Gastrocnemius medialis (tissue), 4 donors: ENCODE data around the gene ZMYM2. TPM values are rescaled to one million over a fixed set of nuclear protein-coding genes. Genes with fewer than 3 reads are reported as not detected.

ENCODE experiments used
- ATAC-seq, 2 donors: fragments of 150-250 bp; one replicate each; pipeline ENCODE4 v1.9.1; 2016
- DNase-seq, 2 donors: peaks; one replicate each; pipeline ENCODE4 v3.0.0-alpha.2; 2019
- H3K27ac ChIP-seq, 4 donors: fragments of 200-600 bp; sonication (generic); 1 replicate in 1 of 4; 2 replicates in 3 of 4; pipeline ENCODE4 v1.5.1; 2016 to 2018; ENCODE audit warnings: mild to moderate bottlenecking in 2 of 4, moderate library complexity in 1 of 4
- H3K27me3 ChIP-seq, 3 donors: fragments of 200-600 bp; sonication (generic) in 2 of 3; 1 replicate in 1 of 3; 2 replicates in 2 of 3; pipeline versions ENCODE4 v1.5.1 to v1.6.0; 2016 to 2019; ENCODE audit warnings: mild to moderate bottlenecking in 1 of 3, moderate library complexity in 1 of 3
- H3K36me3 ChIP-seq, 2 donors: fragments of 200-600 bp; sonication (generic) in 1 of 2; one replicate each; pipeline ENCODE4 v1.5.1; 2017 to 2018
- H3K4me1 ChIP-seq, 2 donors: fragments of 200-600 bp; sonication (generic) in 1 of 2; one replicate each; pipeline ENCODE4 v1.5.1; 2016 to 2017; ENCODE audit warnings: mild to moderate bottlenecking in 2 of 2
- H3K4me3 ChIP-seq, 4 donors: fragments of 200-600 bp; sonication (generic) in 3 of 4; 1 replicate in 1 of 4; 2 replicates in 3 of 4; pipeline ENCODE4 v1.5.1; 2016 to 2019; ENCODE audit warnings: mild to moderate bottlenecking in 2 of 4
- H3K9me3 ChIP-seq, 3 donors: fragments of 200-600 bp; sonication (generic) in 2 of 3; 1 replicate in 1 of 3; 2 replicates in 2 of 3; pipeline ENCODE4 v1.5.1; 2016 to 2019
- POLR2A ChIP-seq, 2 donors: fragments of 450-650 bp; IDR thresholded peaks; one replicate each; pipeline ENCODE4 v1.6.1; 2017; ENCODE audit warnings: antibody characterized with exemption in 2 of 2, mild to moderate bottlenecking in 2 of 2, moderate library complexity in 2 of 2
- in situ Hi-C, 4 donors: fragments of 200-750 bp; cut with MboI; loops; one replicate each; pipeline versions ENCODE4 v1.15.0 to v1.8.0; 2017; ENCODE audit warnings: low sequenced_read_pairs in 4 of 4
- intact Hi-C: fragments of 100-400 bp; cut with DNase I; formaldehyde crosslinking; loops from one replicate; pipeline ENCODE4 v1.15.1; 2023; ENCODE audit warnings: low total_unique reads
- total RNA-seq, 4 donors: library from RNA; depleted of rRNA; stranded (reverse); fragments of >200 nt; gene quantifications; one replicate each; pipeline versions ENCODE4 v1.1.0 to v1.2.3, GENCODE V29; 2016
- TF ChIP-seq, protein P1 (sequence below), 5 experiments: fragments of 450-650 bp in 3 of 5; fragments of 200-600 bp in 2 of 5; sonication (generic) in 2 of 5; IDR thresholded peaks in 4 of 5; conservative IDR thresholded peaks in 1 of 5; 1 replicate in 4 of 5; 2 replicates in 1 of 5; pipeline ENCODE4 v1.5.1; 2016 to 2019; ENCODE audit warnings: antibody characterized with exemption in 5 of 5, mild to moderate bottlenecking in 3 of 5, moderate library complexity in 3 of 5

The ZMYM2 gene
- total RNA-seq, 4 donors from 2014 or later = 35.3 to 58.4 (median 47.1) TPM

DNA sequence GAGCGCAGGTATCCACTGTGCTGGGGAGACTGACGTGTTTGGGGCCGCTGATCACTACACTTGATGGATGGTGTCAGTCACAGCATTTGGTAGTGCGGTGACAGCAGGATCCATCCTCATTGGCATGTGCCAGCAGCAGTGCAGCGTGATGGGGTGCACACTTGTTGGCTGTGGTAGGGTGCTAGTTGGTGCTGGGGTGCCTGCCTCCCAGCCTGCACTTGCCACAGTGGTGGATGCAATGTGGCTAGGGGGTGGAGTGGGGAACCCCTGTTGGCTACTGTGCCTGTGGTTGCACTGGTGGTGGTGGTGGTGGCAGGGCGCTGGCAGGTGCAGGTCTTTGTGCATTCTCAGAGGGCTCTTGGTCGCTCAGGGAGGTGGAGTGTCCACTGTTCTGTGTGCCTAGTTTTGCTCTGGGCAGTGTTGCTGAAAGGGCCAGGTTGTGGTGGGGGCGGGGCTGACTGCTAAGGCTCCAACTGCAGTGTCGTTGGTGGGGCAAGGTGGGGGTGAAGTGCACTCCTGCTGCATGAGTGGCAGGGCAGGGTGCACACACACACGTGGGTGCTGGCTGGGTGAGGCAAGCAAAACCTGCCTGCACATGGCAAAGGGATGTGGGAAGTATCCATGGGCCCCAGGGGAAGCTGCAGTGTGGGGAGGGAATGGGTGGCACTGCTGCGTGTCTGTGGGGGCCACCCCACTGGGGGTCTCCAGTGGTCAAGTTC lies 84.8 kb downstream of the ZMYM2 start:
- in situ Hi-C loops = no loop called here
- no peak for ATAC-seq

DNA sequence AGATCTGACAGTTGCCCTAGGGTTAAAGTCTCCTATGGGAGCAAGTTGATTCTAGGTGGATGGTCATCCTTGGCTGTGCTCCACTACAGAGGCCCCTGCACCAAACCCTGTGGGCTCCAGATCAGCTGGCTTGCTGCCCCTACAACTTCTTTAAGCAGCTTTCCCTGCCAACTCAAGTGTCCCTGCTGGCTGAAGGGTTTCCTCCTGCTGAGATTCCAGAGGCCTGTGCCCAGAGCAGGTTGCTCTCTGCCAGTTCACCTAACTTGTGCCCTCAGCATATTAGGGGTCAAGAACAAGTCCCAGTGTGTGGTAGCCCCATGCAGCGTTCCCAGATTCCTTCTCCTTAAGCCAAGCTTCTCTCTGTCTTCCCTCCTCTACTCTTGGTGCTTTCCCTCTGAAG lies 85.6 kb downstream of the ZMYM2 start:
- no peaks in the 10 kb centered on the region for H3K36me3 ChIP-seq
- H3K27me3 ChIP-seq = no peaks in the 10 kb centered on the region
- ATAC-seq (no peak), DNase-seq (no peak)
- TF ChIP-seq, protein P1, sequence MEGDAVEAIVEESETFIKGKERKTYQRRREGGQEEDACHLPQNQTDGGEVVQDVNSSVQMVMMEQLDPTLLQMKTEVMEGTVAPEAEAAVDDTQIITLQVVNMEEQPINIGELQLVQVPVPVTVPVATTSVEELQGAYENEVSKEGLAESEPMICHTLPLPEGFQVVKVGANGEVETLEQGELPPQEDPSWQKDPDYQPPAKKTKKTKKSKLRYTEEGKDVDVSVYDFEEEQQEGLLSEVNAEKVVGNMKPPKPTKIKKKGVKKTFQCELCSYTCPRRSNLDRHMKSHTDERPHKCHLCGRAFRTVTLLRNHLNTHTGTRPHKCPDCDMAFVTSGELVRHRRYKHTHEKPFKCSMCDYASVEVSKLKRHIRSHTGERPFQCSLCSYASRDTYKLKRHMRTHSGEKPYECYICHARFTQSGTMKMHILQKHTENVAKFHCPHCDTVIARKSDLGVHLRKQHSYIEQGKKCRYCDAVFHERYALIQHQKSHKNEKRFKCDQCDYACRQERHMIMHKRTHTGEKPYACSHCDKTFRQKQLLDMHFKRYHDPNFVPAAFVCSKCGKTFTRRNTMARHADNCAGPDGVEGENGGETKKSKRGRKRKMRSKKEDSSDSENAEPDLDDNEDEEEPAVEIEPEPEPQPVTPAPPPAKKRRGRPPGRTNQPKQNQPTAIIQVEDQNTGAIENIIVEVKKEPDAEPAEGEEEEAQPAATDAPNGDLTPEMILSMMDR (IDR thresholded peaks at IDR 0.05 in 4 of 5, conservative IDR thresholded peaks at IDR 0.05 in 1 of 5) = no peak
- TF ChIP-seq POLR2A (IDR thresholded peaks at IDR 0.05) = no peak
- intact Hi-C loops (no loop called here), in situ Hi-C loops (no loop called here)
- no peak overlapping the region for H3K27ac ChIP-seq
- H3K4me3 ChIP-seq = no peak overlapping the region
- no peaks in the 10 kb centered on the region for H3K9me3 ChIP-seq
- peaks cover 0 to 5% of the 10 kb centered on the region in 2 donors for H3K4me1 ChIP-seq

More for the DNA sequence above, 84.8 kb downstream of the ZMYM2 start:
- TF ChIP-seq, protein P1 (IDR thresholded peaks at IDR 0.05 in 4 of 5, conservative IDR thresholded peaks at IDR 0.05 in 1 of 5) = no peak
- TF ChIP-seq POLR2A (IDR thresholded peaks at IDR 0.05) = no peak
- peaks cover 0 to 5% of the 10 kb centered on the region in 2 donors for H3K4me1 ChIP-seq
- intact Hi-C loops = no loop called here
- H3K27ac ChIP-seq = no peak overlapping the region
- H3K27me3 ChIP-seq = no peaks in the 10 kb centered on the region
- no peaks in the 10 kb centered on the region for H3K9me3 ChIP-seq
- DNase-seq = no peak
- no peak overlapping the region for H3K4me3 ChIP-seq
- no peaks in the 10 kb centered on the region for H3K36me3 ChIP-seq

DNA sequence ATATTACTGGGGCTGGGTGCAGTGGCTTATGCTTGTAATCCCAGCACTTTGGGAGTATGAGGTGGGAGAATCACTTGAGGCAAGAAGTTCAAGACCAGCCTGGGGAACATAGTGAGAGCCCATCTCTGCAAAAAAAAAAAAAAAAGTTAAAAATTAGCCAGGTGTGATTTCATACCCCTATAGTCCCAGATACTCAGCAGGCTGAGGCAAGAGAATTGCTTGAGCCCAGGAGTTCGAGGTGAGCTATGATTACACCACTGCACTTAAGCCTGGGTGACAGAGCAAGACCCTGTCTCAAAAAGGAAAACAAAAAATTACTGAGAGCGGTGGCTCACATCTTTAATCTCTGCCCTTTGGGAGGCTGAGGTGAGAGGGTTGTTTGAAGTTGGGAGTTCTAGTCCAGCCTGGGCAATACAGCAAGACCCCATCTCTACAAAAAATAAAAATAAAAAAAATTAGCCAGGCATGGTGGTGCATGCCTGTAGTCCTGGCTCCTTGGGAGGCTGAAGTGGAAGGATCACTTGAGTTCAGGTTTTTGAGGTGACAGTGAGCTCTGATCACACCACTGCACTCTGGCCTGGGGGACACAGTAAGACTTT lies 87.5 kb downstream of the ZMYM2 start:
- Histone ChIP-seq H3K4me1 (peaks cover 0 to 10% of the 10 kb centered on the region in 2 donors), H3K4me3 (no peak overlapping the region), H3K27ac (no peak overlapping the region), H3K27me3 (no peaks in the 10 kb centered on the region), H3K36me3 (no peaks in the 10 kb centered on the region), H3K9me3 (no peaks in the 10 kb centered on the region)
- DNase-seq = no peak
- intact Hi-C loops = no loop called here
- no peak for ATAC-seq
- in situ Hi-C loops = no loop called here
- TF ChIP-seq, protein P1 (IDR thresholded peaks at IDR 0.05 in 4 of 5, conservative IDR thresholded peaks at IDR 0.05 in 1 of 5) = no peak
- TF ChIP-seq POLR2A (IDR thresholded peaks at IDR 0.05) = no peak

DNA sequence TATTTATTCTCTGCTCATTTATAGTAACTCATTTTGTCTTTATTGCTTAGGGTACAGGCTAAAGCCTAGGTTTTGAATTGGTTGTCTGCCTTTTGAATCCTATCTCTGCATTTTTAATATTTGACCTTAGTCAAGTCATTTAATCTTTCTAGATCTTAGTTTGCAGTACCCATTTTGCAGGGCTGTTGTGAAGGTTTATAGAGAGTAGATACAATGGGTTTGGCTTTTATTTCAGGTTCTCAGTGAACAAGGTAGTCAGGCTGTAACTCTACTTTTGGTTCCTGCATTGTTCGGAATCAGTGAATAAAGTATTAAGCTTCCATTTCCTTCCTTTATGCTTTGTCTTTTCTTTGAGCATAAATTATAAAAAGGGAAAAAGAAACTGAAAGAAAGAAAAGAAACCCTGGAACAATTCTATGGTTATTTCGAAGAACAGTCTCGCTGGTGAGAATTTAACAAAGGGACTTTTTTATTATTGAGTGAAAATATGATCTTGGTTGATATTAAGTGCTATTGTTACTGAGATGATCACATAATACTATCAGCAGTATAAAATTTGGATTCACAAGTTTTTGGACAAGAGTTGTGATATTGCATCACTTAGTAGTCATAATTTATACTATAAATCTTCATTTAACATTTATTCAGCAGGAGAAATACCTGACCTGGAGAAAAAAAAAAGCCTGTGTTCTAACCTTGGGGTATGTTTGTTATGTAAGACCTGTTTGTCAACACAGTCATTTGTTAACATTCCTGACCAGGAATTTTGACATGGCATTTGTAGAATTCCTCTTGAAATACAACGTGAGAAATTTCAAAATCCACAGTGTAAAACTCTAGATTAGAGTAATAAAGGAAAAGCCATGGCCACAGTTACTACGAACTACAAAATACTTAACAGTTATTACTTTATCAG lies 91.3 kb downstream of the ZMYM2 start:
- Histone ChIP-seq H3K27me3 (no peaks in the 10 kb centered on the region), H3K27ac (no peak overlapping the region), H3K4me1 (peaks cover 0 to 5% of the 10 kb centered on the region in 2 donors), H3K9me3 (no peaks in the 10 kb centered on the region), H3K36me3 (peaks cover 0 to 10% of the 10 kb centered on the region in 2 donors), H3K4me3 (no peak overlapping the region)
- ATAC-seq = no peak
- TF ChIP-seq, protein P1 (IDR thresholded peaks at IDR 0.05 in 4 of 5, conservative IDR thresholded peaks at IDR 0.05 in 1 of 5) = no peak
- no peak for TF ChIP-seq POLR2A (IDR thresholded peaks at IDR 0.05)
- in situ Hi-C loops = no loop called here
- no peak for DNase-seq
- intact Hi-C loops = no loop called here
